Stimulated activated CD8-positive, alpha-beta memory T cell treated with anti-CD3 and anti-CD28 coated beads, Interleukin-15, amount 100 ng/mL, for 1 hour (primary cell): ENCODE measurements around the gene UBALD2.
"Not testable (repeated sequence)": the region's sequence is repeated elsewhere in the genome, so short reads cannot be mapped to it uniquely, and the experiment has no call there.

ENCODE experiments used
- DNase-seq: peaks from one replicate; pipeline ENCODE4 v3.0.0-alpha.2; 2020; ENCODE audit warnings: low read depth

UBALD2 gene

GRCh38 chr17:76266244-76266938 lies 1.2 kb downstream of the UBALD2 start:
- no peak for DNase-seq

DNA sequence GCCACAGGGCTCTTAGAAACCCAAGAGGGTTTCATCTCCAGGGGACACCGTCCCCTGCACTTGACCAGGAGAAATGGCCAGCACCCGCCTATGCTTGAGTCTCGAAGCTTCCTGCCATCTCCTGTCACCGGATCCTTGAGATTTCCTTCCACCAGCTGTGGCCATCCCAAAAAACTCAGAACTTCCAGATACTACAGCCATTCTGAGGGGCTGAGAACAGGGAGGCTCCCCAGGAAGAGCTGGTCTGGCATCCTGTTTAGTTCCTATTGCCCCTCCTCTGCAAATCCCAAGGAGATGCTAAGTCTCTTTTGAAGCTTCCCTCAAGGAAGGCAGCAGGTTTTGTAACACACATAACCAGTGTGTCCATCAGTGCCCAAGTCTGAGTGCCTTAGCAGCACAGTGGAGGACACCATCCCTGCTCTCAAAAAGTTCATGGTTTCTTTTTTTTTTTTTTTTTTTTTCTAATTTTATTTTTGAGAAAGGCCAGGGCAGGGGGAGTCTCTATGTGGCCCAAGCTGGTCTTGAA lies 2.0 kb downstream of the UBALD2 start:
- no peak for DNase-seq

- not testable (repeated sequence) for DNase-seq
Observed at GRCh38 chr17:76267581-76268001, 2.4 kb downstream of the UBALD2 start.

GRCh38 chr17:76268015-76268749 lies 3.0 kb downstream of the UBALD2 start:
- DNase-seq = no peak

GRCh38 chr17:76268991-76269981 lies 4.1 kb downstream of the UBALD2 start:
- DNase-seq = no peak

DNA sequence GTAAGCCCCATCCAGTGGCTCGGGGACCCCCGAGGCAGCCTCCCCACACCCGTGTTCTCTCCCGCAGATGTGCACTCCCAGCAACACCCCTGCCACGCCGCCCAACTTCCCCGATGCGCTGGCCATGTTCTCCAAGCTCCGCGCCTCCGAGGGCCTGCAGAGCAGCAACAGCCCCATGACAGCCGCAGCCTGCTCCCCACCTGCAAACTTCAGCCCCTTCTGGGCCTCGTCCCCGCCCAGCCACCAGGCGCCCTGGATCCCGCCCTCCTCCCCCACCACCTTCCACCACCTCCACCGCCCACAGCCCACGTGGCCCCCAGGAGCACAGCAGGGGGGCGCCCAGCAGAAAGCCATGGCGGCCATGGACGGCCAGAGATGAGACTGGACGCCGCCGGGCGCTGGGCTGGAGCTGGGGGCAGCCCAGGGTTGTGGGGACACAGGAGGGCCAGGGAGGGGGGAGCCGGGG lies 5.0 kb downstream of the UBALD2 start:
- no peak for DNase-seq

DNA sequence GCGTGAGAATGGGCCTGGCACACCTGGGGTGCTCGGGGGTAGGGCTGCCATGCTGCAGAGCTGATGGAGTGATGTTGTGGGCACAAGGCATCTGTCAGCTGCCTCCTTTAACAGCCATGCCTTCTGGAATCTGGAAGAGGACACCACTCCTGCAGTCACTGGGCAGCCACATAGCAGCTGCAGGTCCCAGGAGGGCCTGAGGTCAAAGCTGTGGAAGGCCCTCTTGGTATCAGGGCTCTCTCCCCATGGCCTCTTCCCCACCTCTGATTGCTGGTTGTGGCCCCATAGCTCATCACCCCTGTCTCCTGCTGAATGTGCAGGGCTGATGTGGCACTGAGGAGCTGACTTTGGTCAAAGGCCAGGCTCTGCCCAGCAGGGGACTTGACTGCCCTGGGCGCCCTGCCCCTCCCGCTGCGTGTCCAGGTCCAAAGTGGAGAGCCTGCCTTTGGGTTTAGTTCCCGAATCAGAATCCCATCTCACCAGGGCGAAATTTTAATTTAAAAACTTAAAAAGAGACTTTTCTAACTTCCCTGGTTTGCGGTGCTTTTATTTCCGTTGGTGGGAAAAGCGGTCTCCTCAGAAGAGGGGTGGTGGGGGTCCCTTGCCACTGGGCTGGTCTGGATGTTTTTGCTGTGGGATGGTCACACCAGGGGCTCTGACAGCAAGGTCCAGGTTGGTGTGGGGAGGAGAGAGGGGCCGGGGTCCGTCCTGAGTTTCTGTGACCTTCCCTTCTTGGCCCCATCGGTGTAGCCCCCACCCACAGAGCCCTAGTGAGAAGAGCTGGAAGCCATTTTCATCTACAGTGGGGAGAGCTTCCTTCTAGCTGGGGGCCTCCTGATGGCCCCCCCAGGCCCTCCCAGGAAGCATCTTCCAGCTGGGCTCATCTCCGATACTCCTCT lies 5.9 kb downstream of the UBALD2 start:
- DNase-seq = no peak

GRCh38 chr17:76271669-76272540 lies 6.8 kb downstream of the UBALD2 start:
- no peak for DNase-seq

DNA sequence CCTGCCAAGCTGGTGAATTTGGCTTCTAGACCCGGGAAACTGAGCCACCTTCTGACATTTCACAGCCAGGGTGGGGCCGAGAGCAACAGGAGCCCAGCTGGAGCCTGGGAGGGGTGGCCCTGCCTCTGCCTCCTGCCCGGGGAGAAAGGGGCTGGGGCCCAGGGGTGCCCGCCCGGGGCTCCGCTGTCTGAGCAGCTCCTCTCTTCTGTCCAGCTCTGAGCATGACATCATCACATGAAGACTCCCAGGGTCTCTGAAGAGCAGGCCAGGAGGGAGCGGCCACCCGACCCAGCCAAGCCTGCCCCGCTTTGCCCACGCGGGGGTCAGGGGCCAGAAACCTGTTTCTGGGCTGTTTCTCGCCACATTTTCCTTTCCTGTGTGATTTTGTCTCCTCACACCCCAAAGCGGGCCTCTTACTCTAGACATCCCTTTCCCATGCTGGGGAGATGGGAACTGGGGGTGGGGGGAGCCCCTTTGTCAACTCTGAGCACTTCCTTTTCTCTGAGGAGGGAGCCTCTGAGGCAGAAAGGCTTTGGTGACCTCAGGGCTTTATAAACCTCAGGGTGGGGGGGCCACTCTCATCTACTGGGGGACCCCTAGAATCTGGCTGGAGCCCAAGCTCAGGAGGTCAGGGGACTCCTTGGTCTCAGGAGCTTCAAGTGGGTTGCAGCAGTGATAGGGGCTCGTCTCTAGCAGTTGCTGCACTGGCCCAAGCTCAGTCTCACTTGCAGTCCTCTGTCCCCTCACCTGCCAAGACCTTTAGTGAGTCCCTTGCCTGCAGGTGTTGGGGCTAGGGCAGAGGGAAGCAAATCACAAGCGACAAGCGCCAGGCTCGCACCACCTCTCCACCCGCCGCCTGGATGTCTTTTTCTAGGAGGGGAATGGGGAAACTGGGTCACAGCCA lies 7.6 kb downstream of the UBALD2 start:
- no peak for DNase-seq

GRCh38 chr17:76273445-76274111 lies 8.4 kb downstream of the UBALD2 start:
- no peak for DNase-seq

- DNase-seq = no peak
Observed at GRCh38 chr17:76274112-76274956, 9.2 kb downstream of the UBALD2 start.

GRCh38 chr17:76275382-76276068 lies 10.4 kb downstream of the UBALD2 start:
- no peak for DNase-seq

- DNase-seq = no peak
Observed at GRCh38 chr17:76276069-76276431, 10.9 kb downstream of the UBALD2 start.

DNA sequence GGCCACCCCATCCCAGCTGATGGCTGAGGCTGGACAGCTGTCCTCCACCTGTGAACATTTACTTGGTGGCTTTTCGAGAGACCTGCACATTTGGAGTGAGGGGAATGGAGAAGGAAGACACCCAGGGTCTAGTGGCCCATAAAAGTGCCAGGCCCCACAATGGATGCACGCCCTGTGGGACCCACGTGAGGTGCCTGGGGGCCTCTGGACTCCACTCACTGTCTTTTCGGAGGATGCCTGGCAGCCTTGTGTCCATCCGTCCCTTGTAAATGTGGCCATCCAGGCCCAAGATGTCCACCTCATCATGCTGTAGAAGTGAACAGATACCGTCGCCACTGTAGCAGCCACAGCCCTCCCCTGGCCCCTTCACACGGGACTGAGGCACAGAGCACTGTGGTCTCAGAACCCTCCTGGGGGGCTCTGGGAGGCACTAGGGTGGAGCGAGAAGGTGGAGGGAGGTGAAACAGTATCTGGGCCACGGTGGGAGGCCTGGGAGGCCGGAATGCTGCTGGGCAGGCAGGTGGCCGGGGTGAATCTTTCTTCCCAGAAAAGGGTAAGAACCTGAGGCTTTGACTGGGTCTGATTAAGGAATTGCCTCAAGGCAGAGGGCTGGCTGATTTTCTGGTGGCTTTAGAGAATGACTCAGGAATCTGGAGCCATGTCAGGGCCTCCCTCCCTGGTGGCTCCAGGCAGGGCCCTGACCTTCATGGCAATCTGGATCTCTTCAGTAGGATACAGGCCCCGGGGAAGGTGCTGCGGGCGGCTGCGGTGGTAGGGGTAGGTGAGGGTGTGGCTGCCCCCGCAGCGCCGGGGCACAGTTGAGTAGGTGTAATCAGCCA lies 11.5 kb downstream of the UBALD2 start:
- DNase-seq = no peak

GRCh38 chr17:76277300-76278267 lies 12.4 kb downstream of the UBALD2 start:
- no peak for DNase-seq
